Measurements from ENCODE around the gene ANKRD11. TPM values are rescaled to one million over a fixed set of nuclear protein-coding genes. Genes with fewer than 3 reads are reported as not detected.

Gene ANKRD11
- polyA plus RNA-seq, 1 donor from 2014 or later: 32.5 TPM

DNA sequence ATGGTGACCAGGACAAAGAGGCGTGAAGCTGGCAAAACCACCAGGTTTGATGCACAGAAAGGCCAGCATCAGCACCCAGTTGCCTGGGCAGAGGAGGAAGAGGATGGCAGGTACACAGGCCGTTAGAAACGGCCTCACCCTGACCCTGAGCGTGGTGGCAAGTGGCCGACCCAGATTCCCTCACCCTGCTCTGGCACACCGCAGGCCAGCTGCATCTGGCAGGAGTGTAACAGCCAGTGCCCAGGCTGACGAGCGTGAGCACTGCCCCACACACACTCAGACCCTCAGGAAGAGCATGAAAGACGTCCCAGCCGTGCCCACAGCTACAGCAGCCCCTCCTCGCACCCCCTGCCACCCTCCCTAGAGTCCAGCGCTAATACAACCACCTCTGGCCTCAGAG lies 82.0 kb downstream of the ANKRD11 start:
- Histone ChIP-seq H3F3A (ENCODE audit: insufficient read depth, low read length, poor library complexity, severe bottlenecking) (no peaks in the 10 kb centered on the region), H3K4me3 (ENCODE audit: low read length) (no peak overlapping the region), H3K27me3 (ENCODE audit: insufficient read depth, low read depth, low read length) (no peaks in the 10 kb centered on the region), H4K20me1 (ENCODE audit: insufficient read depth) (peaks cover 3% of the 10 kb centered on the region), H3K79me2 (replicated peaks; ENCODE audit: insufficient read depth, low read length) (peaks cover 83% of the 10 kb centered on the region), H3K4me2 (ENCODE audit: low read length) (no peak overlapping the region), H3K27ac (ENCODE audit: low read length) (no peak overlapping the region), H2AFZ (ENCODE audit: low read depth, low read length) (no peak overlapping the region), H3K9ac (ENCODE audit: low read length) (no peak overlapping the region), H3K36me3 (ENCODE audit: insufficient read depth, low read length) (no peaks in the 10 kb centered on the region), H3K9me2 (ENCODE audit: insufficient read depth, low read length) (no peaks in the 10 kb centered on the region), H3K9me3 (ENCODE audit: low read length) (no peaks in the 10 kb centered on the region)
- TF ChIP-seq, protein P1, sequence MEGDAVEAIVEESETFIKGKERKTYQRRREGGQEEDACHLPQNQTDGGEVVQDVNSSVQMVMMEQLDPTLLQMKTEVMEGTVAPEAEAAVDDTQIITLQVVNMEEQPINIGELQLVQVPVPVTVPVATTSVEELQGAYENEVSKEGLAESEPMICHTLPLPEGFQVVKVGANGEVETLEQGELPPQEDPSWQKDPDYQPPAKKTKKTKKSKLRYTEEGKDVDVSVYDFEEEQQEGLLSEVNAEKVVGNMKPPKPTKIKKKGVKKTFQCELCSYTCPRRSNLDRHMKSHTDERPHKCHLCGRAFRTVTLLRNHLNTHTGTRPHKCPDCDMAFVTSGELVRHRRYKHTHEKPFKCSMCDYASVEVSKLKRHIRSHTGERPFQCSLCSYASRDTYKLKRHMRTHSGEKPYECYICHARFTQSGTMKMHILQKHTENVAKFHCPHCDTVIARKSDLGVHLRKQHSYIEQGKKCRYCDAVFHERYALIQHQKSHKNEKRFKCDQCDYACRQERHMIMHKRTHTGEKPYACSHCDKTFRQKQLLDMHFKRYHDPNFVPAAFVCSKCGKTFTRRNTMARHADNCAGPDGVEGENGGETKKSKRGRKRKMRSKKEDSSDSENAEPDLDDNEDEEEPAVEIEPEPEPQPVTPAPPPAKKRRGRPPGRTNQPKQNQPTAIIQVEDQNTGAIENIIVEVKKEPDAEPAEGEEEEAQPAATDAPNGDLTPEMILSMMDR (IDR thresholded peaks at IDR 0.05; ENCODE audit: poor library complexity, severe bottlenecking): no peak
- TF ChIP-seq MXI1 (conservative IDR thresholded peaks at IDR 0.05; ENCODE audit: poor library complexity, severe bottlenecking): no peak
- no peak for TF ChIP-seq EZH2 (IDR thresholded peaks at IDR 0.05; ENCODE audit: borderline replicate concordance, insufficient read depth, low read length, poor library complexity, severe bottlenecking)
- no peak for TF ChIP-seq SMC3 (conservative IDR thresholded peaks at IDR 0.05; ENCODE audit: poor library complexity)
- TF ChIP-seq RAD21 (conservative IDR thresholded peaks at IDR 0.05): no peak
- TF ChIP-seq TAF1 (IDR thresholded peaks at IDR 0.05; ENCODE audit: low read depth): no peak
- TF ChIP-seq, protein P2, sequence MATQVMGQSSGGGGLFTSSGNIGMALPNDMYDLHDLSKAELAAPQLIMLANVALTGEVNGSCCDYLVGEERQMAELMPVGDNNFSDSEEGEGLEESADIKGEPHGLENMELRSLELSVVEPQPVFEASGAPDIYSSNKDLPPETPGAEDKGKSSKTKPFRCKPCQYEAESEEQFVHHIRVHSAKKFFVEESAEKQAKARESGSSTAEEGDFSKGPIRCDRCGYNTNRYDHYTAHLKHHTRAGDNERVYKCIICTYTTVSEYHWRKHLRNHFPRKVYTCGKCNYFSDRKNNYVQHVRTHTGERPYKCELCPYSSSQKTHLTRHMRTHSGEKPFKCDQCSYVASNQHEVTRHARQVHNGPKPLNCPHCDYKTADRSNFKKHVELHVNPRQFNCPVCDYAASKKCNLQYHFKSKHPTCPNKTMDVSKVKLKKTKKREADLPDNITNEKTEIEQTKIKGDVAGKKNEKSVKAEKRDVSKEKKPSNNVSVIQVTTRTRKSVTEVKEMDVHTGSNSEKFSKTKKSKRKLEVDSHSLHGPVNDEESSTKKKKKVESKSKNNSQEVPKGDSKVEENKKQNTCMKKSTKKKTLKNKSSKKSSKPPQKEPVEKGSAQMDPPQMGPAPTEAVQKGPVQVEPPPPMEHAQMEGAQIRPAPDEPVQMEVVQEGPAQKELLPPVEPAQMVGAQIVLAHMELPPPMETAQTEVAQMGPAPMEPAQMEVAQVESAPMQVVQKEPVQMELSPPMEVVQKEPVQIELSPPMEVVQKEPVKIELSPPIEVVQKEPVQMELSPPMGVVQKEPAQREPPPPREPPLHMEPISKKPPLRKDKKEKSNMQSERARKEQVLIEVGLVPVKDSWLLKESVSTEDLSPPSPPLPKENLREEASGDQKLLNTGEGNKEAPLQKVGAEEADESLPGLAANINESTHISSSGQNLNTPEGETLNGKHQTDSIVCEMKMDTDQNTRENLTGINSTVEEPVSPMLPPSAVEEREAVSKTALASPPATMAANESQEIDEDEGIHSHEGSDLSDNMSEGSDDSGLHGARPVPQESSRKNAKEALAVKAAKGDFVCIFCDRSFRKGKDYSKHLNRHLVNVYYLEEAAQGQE (IDR thresholded peaks at IDR 0.05; ENCODE audit: borderline replicate concordance): no peak
- no peak for TF ChIP-seq EP300 (conservative IDR thresholded peaks at IDR 0.05; ENCODE audit: poor library complexity, severe bottlenecking)
- TF ChIP-seq POLR2AphosphoS5 (IDR thresholded peaks at IDR 0.05): no peak

DNA sequence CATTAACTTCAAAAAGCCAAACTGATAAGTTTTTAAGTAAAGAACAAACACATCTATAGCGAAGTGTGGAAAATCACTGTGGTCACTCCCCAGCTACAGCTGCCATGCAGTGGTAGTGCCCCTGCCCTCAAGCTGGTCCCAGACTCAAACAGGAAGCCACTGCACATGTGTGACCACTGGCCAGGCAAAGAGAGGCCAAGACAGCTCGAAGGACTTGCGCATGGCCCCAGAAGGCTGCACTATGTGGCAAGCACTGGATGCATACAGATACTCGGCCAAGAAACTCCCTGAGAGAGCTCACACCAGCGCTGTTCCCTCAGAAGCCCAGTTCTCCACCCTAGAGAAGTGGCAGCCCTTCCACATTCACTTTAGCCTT lies 82.4 kb downstream of the ANKRD11 start:
- Histone ChIP-seq H3K79me2 (replicated peaks; ENCODE audit: insufficient read depth, low read length) (peaks cover 81% of the 10 kb centered on the region), H2AFZ (ENCODE audit: low read depth, low read length) (no peak overlapping the region), H3K27ac (ENCODE audit: low read length) (no peak overlapping the region), H3K4me3 (ENCODE audit: low read length) (no peak overlapping the region), H3K9me2 (ENCODE audit: insufficient read depth, low read length) (no peaks in the 10 kb centered on the region), H3K9me3 (ENCODE audit: low read length) (no peaks in the 10 kb centered on the region), H3K9ac (ENCODE audit: low read length) (no peak overlapping the region), H3F3A (ENCODE audit: insufficient read depth, low read length, poor library complexity, severe bottlenecking) (no peaks in the 10 kb centered on the region), H3K4me2 (ENCODE audit: low read length) (no peak overlapping the region), H4K20me1 (ENCODE audit: insufficient read depth) (peaks cover 3% of the 10 kb centered on the region), H3K27me3 (ENCODE audit: insufficient read depth, low read depth, low read length) (no peaks in the 10 kb centered on the region), H3K36me3 (ENCODE audit: insufficient read depth, low read length) (no peaks in the 10 kb centered on the region)
- TF ChIP-seq, protein P1 (IDR thresholded peaks at IDR 0.05; ENCODE audit: poor library complexity, severe bottlenecking): no peak
- TF ChIP-seq SMC3 (conservative IDR thresholded peaks at IDR 0.05; ENCODE audit: poor library complexity) (no peak), RAD21 (conservative IDR thresholded peaks at IDR 0.05) (no peak)
- TF ChIP-seq, protein P2 (IDR thresholded peaks at IDR 0.05; ENCODE audit: borderline replicate concordance): no peak
